Endothelial cell of umbilical vein (primary cell): ENCODE data around the gene PPIA. TPM values are rescaled to one million over a fixed set of nuclear protein-coding genes. Genes with fewer than 3 reads are reported as not detected.
A peak's percentile ranks its signal among the peaks of the same experiment; 100 is the strongest.

Source experiments
- BruUV-seq: library from RNA; stranded (reverse); fragments of 400-500 nt; replicated peaks from 2 replicates; lab custom pipeline; 2021; lab: Mats Ljungman, UMichigan
- CTCF ChIA-PET: fragments of 300-600, 350-600 bp; sonication (Branson Sonifier 250); formaldehyde crosslinking; loops from one replicate; lab custom pipeline; 2021; ENCODE audit warnings: antibody characterized with exemption, inconsistent platforms; lab: Charles Lee
- POLR2A ChIA-PET: fragments of 300-600, 350-600 bp; sonication (Branson Sonifier 250); formaldehyde crosslinking; loops from one replicate; lab custom pipeline; 2021; ENCODE audit warnings: antibody characterized with exemption, inconsistent platforms; lab: Charles Lee
- DNase-seq: peaks from one replicate; pipeline ENCODE4 v3.0.0-alpha.2; 2011; ENCODE audit warnings: low read depth, low spot score
- FAIRE-seq: peaks from 2 replicates; lab custom pipeline; 2011; peaks lifted over from hg19 to GRCh38; lab: Jason Lieb, UNC
- H2AFZ ChIP-seq: 2 replicates; pipeline ENCODE4 v1.6.0; 2012; ENCODE audit warnings: low read depth, low read length, control low read depth, inconsistent platforms
- H3K27ac ChIP-seq: 2 replicates; pipeline ENCODE4 v1.5.1; 2011; ENCODE audit warnings: low read depth, mild to moderate bottlenecking, control low read depth, low read length, moderate library complexity; ENCODE audit not compliant: insufficient read depth
- H3K27me3 ChIP-seq, 2 experiments: 2 replicates each; pipeline versions ENCODE4 v1.6.0 to v1.6.1; 2011; ENCODE audit warnings: low read length in 2 of 2, mixed read lengths in 1 of 2; ENCODE audit not compliant: control insufficient read depth in 2 of 2, insufficient read depth in 2 of 2
- H3K36me3 ChIP-seq, 2 experiments: 2 replicates in 1 of 2; 3 replicates in 1 of 2; pipeline ENCODE4 v1.5.1; 2011; ENCODE audit warnings: low read length in 2 of 2, mild to moderate bottlenecking in 1 of 2, moderate library complexity in 1 of 2; ENCODE audit not compliant: control insufficient read depth in 2 of 2, insufficient read depth in 2 of 2; ENCODE audit errors: extremely low read depth in 1 of 2
- H3K4me1 ChIP-seq: 3 replicates; pipeline ENCODE4 v1.5.1; 2011; ENCODE audit warnings: mild to moderate bottlenecking, low read length; ENCODE audit not compliant: control insufficient read depth, insufficient read depth; ENCODE audit errors: extremely low read depth
- H3K4me2 ChIP-seq: 2 replicates; pipeline ENCODE4 v1.6.1; 2011; ENCODE audit warnings: low read length, control low read depth, mixed read lengths; ENCODE audit not compliant: insufficient read depth
- H3K4me3 ChIP-seq, 3 experiments: fragments of 200-600 bp in 1 of 3; sonication (generic), shearing (Covaris generic) in 1 of 3; replicated peaks in 1 of 3; 2 replicates each; pipeline ENCODE4 v1.5.1; 2011 to 2016; ENCODE audit warnings: control low read depth in 3 of 3, low read length in 3 of 3, mild to moderate bottlenecking in 2 of 3, inconsistent platforms in 1 of 3, low read depth in 1 of 3, moderate library complexity in 1 of 3; ENCODE audit not compliant: insufficient read depth in 1 of 3
- H3K79me2 ChIP-seq: 2 replicates; pipeline ENCODE4 v1.6.0; 2012; ENCODE audit warnings: low read length, inconsistent platforms; ENCODE audit not compliant: control insufficient read depth, insufficient read depth
- H3K9ac ChIP-seq: replicated peaks from 2 replicates; pipeline ENCODE3; 2011; ENCODE audit warnings: low read length, control low read depth; ENCODE audit not compliant: insufficient read depth; ENCODE audit errors: extremely low read depth
- H3K9me1 ChIP-seq: replicated peaks from 3 replicates; pipeline ENCODE4 v1.6.0; 2011; ENCODE audit warnings: mild to moderate bottlenecking, low read length; ENCODE audit not compliant: control insufficient read depth, insufficient read depth; ENCODE audit errors: extremely low read depth
- H3K9me3 ChIP-seq: replicated peaks from 2 replicates; pipeline ENCODE4 v1.5.1; 2012; ENCODE audit warnings: low read length, inconsistent platforms; ENCODE audit not compliant: control insufficient read depth, insufficient read depth
- H4K20me1 ChIP-seq: replicated peaks from 2 replicates; pipeline ENCODE3; 2011; ENCODE audit warnings: mild to moderate bottlenecking, low read length; ENCODE audit not compliant: control insufficient read depth, insufficient read depth; ENCODE audit errors: extremely low read depth
- CTCF ChIP-seq, 2 donors: IDR thresholded peaks; 1 replicate in 1 of 2; 2 replicates in 1 of 2; pipeline ENCODE4 v1.5.1; 2011; ENCODE audit warnings: low read length in 2 of 2, mild to moderate bottlenecking in 2 of 2, moderate library complexity in 2 of 2, control low read depth in 1 of 2, inconsistent platforms in 1 of 2, low read depth in 1 of 2; ENCODE audit not compliant: insufficient read depth in 1 of 2; ENCODE audit errors: extremely low read depth in 1 of 2
- GATA2 ChIP-seq: IDR thresholded peaks from 2 replicates; pipeline ENCODE4 v1.7.0; 2011; ENCODE audit warnings: low read depth, mild to moderate bottlenecking, moderate library complexity, mixed read lengths, low read length; ENCODE audit not compliant: insufficient read length, insufficient read depth
- MAX ChIP-seq: IDR thresholded peaks from 2 replicates; pipeline ENCODE4 v1.6.1; 2011; ENCODE audit not compliant: insufficient read depth, insufficient read length
- MYC ChIP-seq: IDR thresholded peaks from one replicate; pipeline ENCODE4 v1.6.1; 2011; ENCODE audit warnings: mild to moderate bottlenecking, low read depth, low read length
- POLR2A ChIP-seq: IDR thresholded peaks from 2 replicates; pipeline ENCODE4 v1.6.1; 2012; ENCODE audit warnings: low read depth, mild to moderate bottlenecking, control low read depth, low read length
- dilution Hi-C: fragments of 300-500 bp; cut with MboI; formaldehyde crosslinking; loops from one replicate; pipeline ENCODE4 v1.15.0; 2019; ENCODE audit warnings: low sequenced_read_pairs; ENCODE audit not compliant: extremely low pct_ligation_motif_present
- intact Hi-C: fragments of 100-400 bp; cut with micrococcal nuclease; formaldehyde crosslinking; loops from one replicate; pipeline ENCODE4 v1.10.0; 2022
- polyA plus RNA-seq, 4 experiments: library from polyadenylated mRNA; depleted of rRNA in 3 of 4; stranded (reverse) in 3 of 4; unstranded in 1 of 4; fragments of >200 nt; gene quantifications; 2 replicates each; pipeline versions ENCODE4 v1.2.1 to v1.2.3, GENCODE V29; 2011 to 2012; ENCODE audit warnings: missing spikeins in 1 of 4
- total RNA-seq: library from RNA; stranded (reverse); gene quantifications from 2 replicates; pipeline ENCODE4 v1.2.3, GENCODE V29; 2021

The PPIA gene
- total and polyA plus RNA-seq, 2 donors (not counting 3 experiments of a cell fraction or from before 2014, with no cell fraction given): 2,602 to 5,159 TPM

GRCh38 chr7:44796034-44796503, 412 bp upstream of the PPIA start:
- TSS peak; percentile 24 for BruUV-seq
- intact Hi-C loops (loop anchor here (1.0 to 2.0 kb wide), 6 partner anchors 48 to 214 kb away; partner anchors contain the start of genes OGDH, PURB, TMED4 and ZMIZ2), dilution Hi-C loops (no loop called here)
- H3K27ac ChIP-seq: peak overlapping the region; percentile 34
- no peaks in the 10 kb centered on the region for H3K9me1 ChIP-seq
- peaks cover 8 to 13% of the 10 kb centered on the region in 2 experiments for H3K36me3 ChIP-seq
- H3K4me2 ChIP-seq: peak overlapping the region; percentile 73
- peak overlapping the region; percentile 49 for H3K9ac ChIP-seq
- ChIA-PET POLR2A (no interaction called here), CTCF (no interaction called here)
- no peak for DNase-seq
- H3K79me2 ChIP-seq: peaks cover 45% of the 10 kb centered on the region
- peaks cover 6% of the 10 kb centered on the region for H4K20me1 ChIP-seq
- peaks cover 10% of the 10 kb centered on the region for H3K4me1 ChIP-seq
- H3K4me3 ChIP-seq: peak overlapping the region; percentile 4 to 91 (median 55)
- H3K9me3 ChIP-seq: no peaks in the 10 kb centered on the region
- FAIRE-seq: no peak
- no peak for TF ChIP-seq GATA2
- peak; percentile 53 for TF ChIP-seq MYC
- peak; percentile 2 for TF ChIP-seq MAX
- peak overlapping the region; percentile 55 for H2AFZ ChIP-seq
- H3K27me3 ChIP-seq: no peaks in the 10 kb centered on the region

GRCh38 chr7:44797329-44798258, 1.1 kb downstream of the PPIA start:
- Histone ChIP-seq H3K4me2 (peak overlapping the region; percentile 91), H3K4me3 (peak overlapping the region; percentile 91 to 93 (median 93)), H3K79me2 (peaks cover 50% of the 10 kb centered on the region), H2AFZ (no peak overlapping the region), H3K4me1 (peaks cover 10% of the 10 kb centered on the region), H3K9ac (peak overlapping the region; percentile 100), H3K27ac (peak overlapping the region; percentile 97), H3K9me3 (no peaks in the 10 kb centered on the region), H4K20me1 (peaks cover 10% of the 10 kb centered on the region), H3K36me3 (peaks cover 18 to 25% of the 10 kb centered on the region in 2 experiments), H3K27me3 (no peaks in the 10 kb centered on the region), H3K9me1 (no peaks in the 10 kb centered on the region)
- ChIA-PET CTCF (interaction anchor here (1.0 to 2.4 kb wide), 5 partner anchors 11 to 209 kb away, joined by 3 to 14 read pairs (median 4); partner anchors contain the start of gene H2AZ2), POLR2A (interaction anchor here (0.9 to 1.5 kb wide), 5 partner anchors 26 to 206 kb away, joined by 3 to 10 read pairs (median 3); partner anchors contain the start of genes H2AZ2 and OGDH)
- peak; percentile 20 to 56 for TF ChIP-seq CTCF (IDR thresholded peaks at IDR 0.05; ENCODE audit: extremely low read depth in 1 of 2, insufficient read depth in 1 of 2, low read depth in 1 of 2, low read length in 2 of 2)
- peak; percentile 43 for TF ChIP-seq POLR2A
- no peak for TF ChIP-seq GATA2
- peak; percentile 25 for TF ChIP-seq MAX
- TSS peak; percentile 31 for BruUV-seq
- intact Hi-C loops: loop anchor here (1.0 to 2.0 kb wide), 3 partner anchors 51 to 210 kb away; partner anchors contain the start of gene H2AZ2
- FAIRE-seq: peak; percentile 87
- peak; percentile 90 for DNase-seq
- dilution Hi-C loops: no loop called here
